ENCODE measurements around the gene LOXL1.

LOXL1 gene

GRCh38 chr15:73983211-73983727, 57.0 kb downstream of the LOXL1 start:
- no peaks in the 10 kb centered on the region for H3K9me3 ChIP-seq (ENCODE audit: control insufficient read depth, insufficient read depth, low read length)
- H3K36me3 ChIP-seq (ENCODE audit: control insufficient read depth, insufficient read depth, low read length) = no peaks in the 10 kb centered on the region
- H3K4me1 ChIP-seq (ENCODE audit: control insufficient read depth, insufficient read depth, low read length) = no peaks in the 10 kb centered on the region
- no peak overlapping the region for H3K9ac ChIP-seq (ENCODE audit: low read depth, low read length)
- H3K4me3 ChIP-seq (ENCODE audit: low read depth, low read length) = no peak overlapping the region
- no peaks in the 10 kb centered on the region for H3K27me3 ChIP-seq (ENCODE audit: control insufficient read depth, insufficient read depth, low read length)

- Histone ChIP-seq H3K36me3 (ENCODE audit: control insufficient read depth, insufficient read depth, low read length) (no peaks in the 10 kb centered on the region), H3K4me1 (ENCODE audit: control insufficient read depth, insufficient read depth, low read length) (no peaks in the 10 kb centered on the region), H3K9me3 (ENCODE audit: control insufficient read depth, insufficient read depth, low read length) (no peaks in the 10 kb centered on the region), H3K4me3 (ENCODE audit: low read depth, low read length) (no peak overlapping the region), H3K27me3 (ENCODE audit: control insufficient read depth, insufficient read depth, low read length) (no peaks in the 10 kb centered on the region), H3K9ac (ENCODE audit: low read depth, low read length) (no peak overlapping the region)
Observed at GRCh38 chr15:73983773-73984172, 57.5 kb downstream of the LOXL1 start.

- no peaks in the 10 kb centered on the region for H3K36me3 ChIP-seq (ENCODE audit: control insufficient read depth, insufficient read depth, low read length)
- H3K27me3 ChIP-seq (ENCODE audit: control insufficient read depth, insufficient read depth, low read length) = no peaks in the 10 kb centered on the region
- H3K4me3 ChIP-seq (ENCODE audit: low read depth, low read length) = no peak overlapping the region
- H3K4me1 ChIP-seq (ENCODE audit: control insufficient read depth, insufficient read depth, low read length) = no peaks in the 10 kb centered on the region
- H3K9me3 ChIP-seq (ENCODE audit: control insufficient read depth, insufficient read depth, low read length) = no peaks in the 10 kb centered on the region
- no peak overlapping the region for H3K9ac ChIP-seq (ENCODE audit: low read depth, low read length)
Observed at GRCh38 chr15:73984208-73984979, 58.1 kb downstream of the LOXL1 start.

GRCh38 chr15:73985101-73985873, 59.0 kb downstream of the LOXL1 start:
- no peaks in the 10 kb centered on the region for H3K4me1 ChIP-seq (ENCODE audit: control insufficient read depth, insufficient read depth, low read length)
- H3K27me3 ChIP-seq (ENCODE audit: control insufficient read depth, insufficient read depth, low read length) = no peaks in the 10 kb centered on the region
- H3K36me3 ChIP-seq (ENCODE audit: control insufficient read depth, insufficient read depth, low read length) = no peaks in the 10 kb centered on the region
- no peaks in the 10 kb centered on the region for H3K9me3 ChIP-seq (ENCODE audit: control insufficient read depth, insufficient read depth, low read length)
- no peak overlapping the region for H3K4me3 ChIP-seq (ENCODE audit: low read depth, low read length)
- no peak overlapping the region for H3K9ac ChIP-seq (ENCODE audit: low read depth, low read length)

- Histone ChIP-seq H3K36me3 (ENCODE audit: control insufficient read depth, insufficient read depth, low read length) (no peaks in the 10 kb centered on the region), H3K4me1 (ENCODE audit: control insufficient read depth, insufficient read depth, low read length) (no peaks in the 10 kb centered on the region), H3K27me3 (ENCODE audit: control insufficient read depth, insufficient read depth, low read length) (no peaks in the 10 kb centered on the region), H3K9ac (ENCODE audit: low read depth, low read length) (no peak overlapping the region), H3K9me3 (ENCODE audit: control insufficient read depth, insufficient read depth, low read length) (no peaks in the 10 kb centered on the region), H3K4me3 (ENCODE audit: low read depth, low read length) (no peak overlapping the region)
Observed at GRCh38 chr15:73986055-73986775, 60.0 kb downstream of the LOXL1 start.

- H3K9ac ChIP-seq (ENCODE audit: low read depth, low read length) = no peak overlapping the region
- H3K4me1 ChIP-seq (ENCODE audit: control insufficient read depth, insufficient read depth, low read length) = peaks cover 3% of the 10 kb centered on the region
- H3K36me3 ChIP-seq (ENCODE audit: control insufficient read depth, insufficient read depth, low read length) = no peaks in the 10 kb centered on the region
- H3K9me3 ChIP-seq (ENCODE audit: control insufficient read depth, insufficient read depth, low read length) = no peaks in the 10 kb centered on the region
- H3K4me3 ChIP-seq (ENCODE audit: low read depth, low read length) = no peak overlapping the region
- H3K27me3 ChIP-seq (ENCODE audit: control insufficient read depth, insufficient read depth, low read length) = no peaks in the 10 kb centered on the region
Observed at GRCh38 chr15:73986776-73987056, 60.5 kb downstream of the LOXL1 start.

GRCh38 chr15:73987250-73987649, 61.0 kb downstream of the LOXL1 start:
- Histone ChIP-seq H3K27me3 (ENCODE audit: control insufficient read depth, insufficient read depth, low read length) (no peaks in the 10 kb centered on the region), H3K4me1 (ENCODE audit: control insufficient read depth, insufficient read depth, low read length) (peaks cover 3% of the 10 kb centered on the region), H3K4me3 (ENCODE audit: low read depth, low read length) (no peak overlapping the region), H3K9ac (ENCODE audit: low read depth, low read length) (no peak overlapping the region), H3K36me3 (ENCODE audit: control insufficient read depth, insufficient read depth, low read length) (no peaks in the 10 kb centered on the region), H3K9me3 (ENCODE audit: control insufficient read depth, insufficient read depth, low read length) (no peaks in the 10 kb centered on the region)

- Histone ChIP-seq H3K27me3 (ENCODE audit: control insufficient read depth, insufficient read depth, low read length) (peaks cover 4% of the 10 kb centered on the region), H3K9me3 (ENCODE audit: control insufficient read depth, insufficient read depth, low read length) (no peaks in the 10 kb centered on the region), H3K4me1 (ENCODE audit: control insufficient read depth, insufficient read depth, low read length) (peaks cover 3% of the 10 kb centered on the region), H3K9ac (ENCODE audit: low read depth, low read length) (no peak overlapping the region), H3K4me3 (ENCODE audit: low read depth, low read length) (no peak overlapping the region), H3K36me3 (ENCODE audit: control insufficient read depth, insufficient read depth, low read length) (no peaks in the 10 kb centered on the region)
Observed at GRCh38 chr15:73987681-73988444, 61.6 kb downstream of the LOXL1 start.

GRCh38 chr15:73988445-73988969, 62.2 kb downstream of the LOXL1 start:
- H3K36me3 ChIP-seq (ENCODE audit: control insufficient read depth, insufficient read depth, low read length) = no peaks in the 10 kb centered on the region
- H3K4me1 ChIP-seq (ENCODE audit: control insufficient read depth, insufficient read depth, low read length) = peaks cover 3% of the 10 kb centered on the region
- peaks cover 10% of the 10 kb centered on the region for H3K27me3 ChIP-seq (ENCODE audit: control insufficient read depth, insufficient read depth, low read length)
- H3K9ac ChIP-seq (ENCODE audit: low read depth, low read length) = no peak overlapping the region
- H3K4me3 ChIP-seq (ENCODE audit: low read depth, low read length) = no peak overlapping the region
- no peaks in the 10 kb centered on the region for H3K9me3 ChIP-seq (ENCODE audit: control insufficient read depth, insufficient read depth, low read length)

- no peaks in the 10 kb centered on the region for H3K36me3 ChIP-seq (ENCODE audit: control insufficient read depth, insufficient read depth, low read length)
- H3K9me3 ChIP-seq (ENCODE audit: control insufficient read depth, insufficient read depth, low read length) = no peaks in the 10 kb centered on the region
- peaks cover 3% of the 10 kb centered on the region for H3K4me1 ChIP-seq (ENCODE audit: control insufficient read depth, insufficient read depth, low read length)
- H3K4me3 ChIP-seq (ENCODE audit: low read depth, low read length) = no peak overlapping the region
- peaks cover 16% of the 10 kb centered on the region for H3K27me3 ChIP-seq (ENCODE audit: control insufficient read depth, insufficient read depth, low read length)
- no peak overlapping the region for H3K9ac ChIP-seq (ENCODE audit: low read depth, low read length)
Observed at GRCh38 chr15:73989001-73989798, 62.9 kb downstream of the LOXL1 start.
